CD14-positive monocyte (primary cell): ENCODE data around the gene CCDC34. TPM values are rescaled to one million over a fixed set of nuclear protein-coding genes. Genes with fewer than 3 reads are reported as not detected.

Experiments used
- DNase-seq, 3 donors: peaks; one replicate each; pipeline ENCODE4 v3.0.0-alpha.2; 2011 to 2022
- H2AFZ ChIP-seq: 2 replicates; pipeline ENCODE4 v1.6.0; 2012; ENCODE audit warnings: mild to moderate bottlenecking, low read depth, low read length, inconsistent platforms; ENCODE audit not compliant: insufficient read depth, poor library complexity, severe bottlenecking
- H3K27ac ChIP-seq, 2 donors: 1 replicate in 1 of 2; 2 replicates in 1 of 2; pipeline ENCODE4 v1.5.1; 2012 to 2013; ENCODE audit warnings: low read length in 2 of 2, control low read depth in 1 of 2, inconsistent platforms in 1 of 2, low read depth in 1 of 2, mild to moderate bottlenecking in 1 of 2
- H3K27me3 ChIP-seq, 2 donors: one replicate each; pipeline versions ENCODE4 v1.6.0 to v1.6.1; 2011 to 2013; ENCODE audit warnings: low read length in 2 of 2; ENCODE audit not compliant: control insufficient read depth in 2 of 2, insufficient read depth in 2 of 2
- H3K36me3 ChIP-seq, 2 donors: replicated peaks in 1 of 2; 1 replicate in 1 of 2; 2 replicates in 1 of 2; pipeline versions ENCODE4 v1.5.1 to v1.6.1; 2012 to 2013; ENCODE audit warnings: low read length in 2 of 2, control low read depth in 1 of 2, inconsistent platforms in 1 of 2, mild to moderate bottlenecking in 1 of 2; ENCODE audit not compliant: insufficient read depth in 2 of 2, control insufficient read depth in 1 of 2
- H3K4me1 ChIP-seq, 2 donors: 1 replicate in 1 of 2; 2 replicates in 1 of 2; pipeline versions ENCODE4 v1.5.1 to v1.6.1; 2012 to 2013; ENCODE audit warnings: low read length in 2 of 2, control low read depth in 1 of 2, inconsistent platforms in 1 of 2, mild to moderate bottlenecking in 1 of 2, moderate library complexity in 1 of 2; ENCODE audit not compliant: insufficient read depth in 2 of 2, control insufficient read depth in 1 of 2
- H3K4me2 ChIP-seq: replicated peaks from 2 replicates; pipeline ENCODE3; 2012; ENCODE audit warnings: low read length, moderate library complexity, mild to moderate bottlenecking; ENCODE audit not compliant: poor library complexity, severe bottlenecking; ENCODE audit errors: extremely low read depth
- H3K4me3 ChIP-seq, 3 experiments: fragments of 200-600 bp in 1 of 3; sonication (generic) in 1 of 3; replicated peaks in 1 of 3; 1 replicate in 2 of 3; 2 replicates in 1 of 3; pipeline ENCODE4 v1.5.1; 2011 to 2013; ENCODE audit warnings: low read length in 3 of 3, mild to moderate bottlenecking in 3 of 3, control low read depth in 2 of 3, low read depth in 2 of 3, inconsistent platforms in 1 of 3, moderate library complexity in 1 of 3
- H3K79me2 ChIP-seq: 2 replicates; pipeline ENCODE4 v1.6.0; 2012; ENCODE audit warnings: mild to moderate bottlenecking, control low read depth, inconsistent platforms, low read length, moderate library complexity; ENCODE audit not compliant: insufficient read depth
- H3K9ac ChIP-seq: 2 replicates; pipeline ENCODE4 v1.6.0; 2017; ENCODE audit warnings: low read length, mild to moderate bottlenecking; ENCODE audit not compliant: insufficient read depth, poor library complexity, severe bottlenecking
- H3K9me3 ChIP-seq, 2 donors: replicated peaks in 1 of 2; 1 replicate in 1 of 2; 2 replicates in 1 of 2; pipeline versions ENCODE4 v1.5.1 to v1.6.1; 2012 to 2013; ENCODE audit warnings: low read length in 2 of 2, control low read depth in 1 of 2; ENCODE audit not compliant: control insufficient read depth in 1 of 2, insufficient read depth in 1 of 2
- H4K20me1 ChIP-seq: 2 replicates; pipeline ENCODE4 v1.6.0; 2012; ENCODE audit warnings: mild to moderate bottlenecking, low read length, control low read depth, moderate library complexity; ENCODE audit not compliant: insufficient read depth
- H3K27ac Mint-ChIP-seq, 7 donors: one replicate each; pipeline ENCODE4 v1.8.0; 2020; ENCODE audit warnings: mild to moderate bottlenecking in 7 of 7, mixed read lengths in 7 of 7, moderate library complexity in 6 of 7, inconsistent platforms in 2 of 7
- H3K27me3 Mint-ChIP-seq, 3 donors: one replicate each; pipeline ENCODE4 v1.8.0; 2021 to 2022; ENCODE audit warnings: low read depth in 3 of 3, mild to moderate bottlenecking in 3 of 3, mixed read lengths in 3 of 3, moderate library complexity in 3 of 3, inconsistent platforms in 1 of 3
- H3K36me3 Mint-ChIP-seq, 2 donors: one replicate each; pipeline ENCODE4 v1.8.0; 2020; ENCODE audit warnings: mixed read lengths in 2 of 2, inconsistent platforms in 1 of 2, mild to moderate bottlenecking in 1 of 2
- H3K4me1 Mint-ChIP-seq: one replicate; pipeline ENCODE4 v1.8.0; 2020; ENCODE audit warnings: mild to moderate bottlenecking, mixed read lengths
- H3K4me3 Mint-ChIP-seq, 2 donors: one replicate each; pipeline ENCODE4 v1.8.0; 2020; ENCODE audit warnings: mild to moderate bottlenecking in 2 of 2, mixed read lengths in 2 of 2, moderate library complexity in 1 of 2
- H3K9me3 Mint-ChIP-seq, 7 donors: one replicate each; pipeline ENCODE4 v1.8.0; 2020 to 2022; ENCODE audit warnings: mixed read lengths in 7 of 7, mild to moderate bottlenecking in 6 of 7, moderate library complexity in 6 of 7, inconsistent platforms in 2 of 7
- WGBS: methylation state at CpG from one replicate; pipeline ENCODE4 v1.1.5; 2013; ENCODE audit warnings: missing lambda C conversion rate; ENCODE audit not compliant: insufficient coverage; 5-methylcytosine and 5-hydroxymethylcytosine counted together
- intact Hi-C, 2 donors: fragments of 100-400 bp; cut with micrococcal nuclease; formaldehyde crosslinking; loops; one replicate each; pipeline versions ENCODE4 v1.15.0 to v1.15.1; 2023
- polyA plus RNA-seq, 3 donors: library from polyadenylated mRNA; depleted of rRNA in 1 of 3; unstranded in 2 of 3; stranded (reverse) in 1 of 3; fragments of 300-500 nt in 2 of 3; fragments of >200 nt in 1 of 3; fragmentation: Illumina TruSeq in 2 of 3; gene quantifications; 1 replicate in 2 of 3; 2 replicates in 1 of 3; pipeline ENCODE4 v1.2.3, GENCODE V29; 2012 to 2021
- TF ChIP-seq, protein P1 (sequence below): fragments of 200-600 bp; IDR thresholded peaks from one replicate; pipeline ENCODE4 v1.8.0; 2022; ENCODE audit warnings: antibody characterized with exemption, mild to moderate bottlenecking

CCDC34 gene
- polyA plus RNA-seq, 3 donors = 0.08 to 0.11 (median 0.11) TPM

DNA sequence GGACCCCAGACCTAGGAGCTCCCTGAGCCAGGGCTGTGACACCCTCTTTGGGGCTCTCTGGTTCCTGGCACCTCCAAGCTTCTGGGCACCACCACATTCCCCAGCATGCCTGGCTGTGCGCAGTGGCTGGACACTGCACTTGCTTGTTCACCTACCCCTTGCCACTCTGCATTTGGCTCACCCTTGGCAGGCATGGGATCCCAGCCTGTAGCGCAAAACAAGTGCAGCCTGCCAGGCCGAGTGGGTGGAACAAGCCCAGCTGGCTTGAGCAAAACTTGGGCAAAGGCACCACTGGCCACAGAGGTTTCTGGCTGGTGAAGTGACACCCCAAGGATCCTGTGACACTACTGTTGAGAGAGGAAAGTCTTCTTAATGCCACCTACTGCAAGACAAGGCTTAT is 57.3 kb downstream of the CCDC34 start:
- no peak overlapping the region for H3K4me3 ChIP-seq

DNA sequence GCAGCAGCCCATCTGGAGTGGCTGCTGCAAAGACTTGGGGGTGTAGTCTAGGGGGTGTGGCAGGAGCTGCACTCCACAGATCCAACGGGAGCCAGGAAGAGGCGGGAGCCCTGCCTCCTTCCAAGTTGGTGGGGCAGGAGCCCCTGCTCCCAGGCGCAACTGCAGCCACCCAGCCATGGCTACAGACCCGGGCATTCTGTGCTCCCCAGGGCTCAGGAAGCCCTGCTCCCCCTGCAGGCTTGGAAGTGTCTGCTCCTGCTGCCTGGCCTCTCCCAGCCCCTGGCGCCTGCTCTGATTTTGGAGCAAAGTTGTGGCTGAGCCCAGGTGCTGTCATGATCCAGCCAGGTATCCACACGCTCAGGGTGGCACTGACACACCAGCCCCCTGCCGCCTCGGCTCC is 58.5 kb downstream of the CCDC34 start:
- no peaks in the 10 kb centered on the region for H3K36me3 Mint-ChIP-seq

More for the DNA sequence above, 57.3 kb downstream of the CCDC34 start:
- Mint-ChIP-seq H3K4me1 (no peaks in the 10 kb centered on the region), H3K27me3 (peaks cover 1 to 2% (median 1%) of the 10 kb centered on the region in 3 donors), H3K36me3 (no peaks in the 10 kb centered on the region), H3K4me3 (no peak overlapping the region), H3K9me3 (peaks cover 6 to 17% (median 11%) of the 10 kb centered on the region in 7 donors), H3K27ac (no peak overlapping the region)
- H3K4me1 ChIP-seq = no peaks in the 10 kb centered on the region
- 98% methylated on average over 3 of the region's 3 CpGs for WGBS
- H3K9ac ChIP-seq = no peak overlapping the region
- intact Hi-C loops = no loop called here
- H3K4me2 ChIP-seq = no peak overlapping the region
- H3K36me3 ChIP-seq = no peaks in the 10 kb centered on the region
- no peaks in the 10 kb centered on the region for H4K20me1 ChIP-seq
- no peaks in the 10 kb centered on the region for H3K27me3 ChIP-seq
- H3K9me3 ChIP-seq = peaks cover 3 to 17% of the 10 kb centered on the region in 2 donors
- no peak for DNase-seq
- no peaks in the 10 kb centered on the region for H3K79me2 ChIP-seq
- no peak overlapping the region for H3K27ac ChIP-seq
- H2AFZ ChIP-seq = no peak overlapping the region
- TF ChIP-seq, protein P1, sequence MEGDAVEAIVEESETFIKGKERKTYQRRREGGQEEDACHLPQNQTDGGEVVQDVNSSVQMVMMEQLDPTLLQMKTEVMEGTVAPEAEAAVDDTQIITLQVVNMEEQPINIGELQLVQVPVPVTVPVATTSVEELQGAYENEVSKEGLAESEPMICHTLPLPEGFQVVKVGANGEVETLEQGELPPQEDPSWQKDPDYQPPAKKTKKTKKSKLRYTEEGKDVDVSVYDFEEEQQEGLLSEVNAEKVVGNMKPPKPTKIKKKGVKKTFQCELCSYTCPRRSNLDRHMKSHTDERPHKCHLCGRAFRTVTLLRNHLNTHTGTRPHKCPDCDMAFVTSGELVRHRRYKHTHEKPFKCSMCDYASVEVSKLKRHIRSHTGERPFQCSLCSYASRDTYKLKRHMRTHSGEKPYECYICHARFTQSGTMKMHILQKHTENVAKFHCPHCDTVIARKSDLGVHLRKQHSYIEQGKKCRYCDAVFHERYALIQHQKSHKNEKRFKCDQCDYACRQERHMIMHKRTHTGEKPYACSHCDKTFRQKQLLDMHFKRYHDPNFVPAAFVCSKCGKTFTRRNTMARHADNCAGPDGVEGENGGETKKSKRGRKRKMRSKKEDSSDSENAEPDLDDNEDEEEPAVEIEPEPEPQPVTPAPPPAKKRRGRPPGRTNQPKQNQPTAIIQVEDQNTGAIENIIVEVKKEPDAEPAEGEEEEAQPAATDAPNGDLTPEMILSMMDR = no peak

More for the DNA sequence above, 58.5 kb downstream of the CCDC34 start:
- Histone ChIP-seq H3K9ac (no peak overlapping the region), H3K36me3 (no peaks in the 10 kb centered on the region), H3K79me2 (no peaks in the 10 kb centered on the region), H2AFZ (no peak overlapping the region), H3K4me3 (no peak overlapping the region), H3K27me3 (no peaks in the 10 kb centered on the region), H3K4me1 (no peaks in the 10 kb centered on the region), H4K20me1 (no peaks in the 10 kb centered on the region), H3K9me3 (peaks cover 3 to 17% of the 10 kb centered on the region in 2 donors), H3K27ac (no peak overlapping the region), H3K4me2 (no peak overlapping the region)
- TF ChIP-seq, protein P1 = no peak
- no peak for DNase-seq
- Mint-ChIP-seq H3K9me3 (peaks cover 6 to 17% (median 11%) of the 10 kb centered on the region in 7 donors), H3K4me1 (no peaks in the 10 kb centered on the region), H3K27ac (no peak overlapping the region), H3K27me3 (peaks cover 1 to 3% (median 2%) of the 10 kb centered on the region in 3 donors), H3K4me3 (no peak overlapping the region)
- 96% methylated on average over 8 of the region's 8 CpGs for WGBS
- intact Hi-C loops = no loop called here
